Smooth muscle cell (in vitro differentiated cells): ENCODE measurements around the gene FZD1. TPM values are rescaled to one million over a fixed set of nuclear protein-coding genes. Genes with fewer than 3 reads are reported as not detected.

Source experiments
- DNase-seq: peaks from one replicate; lab custom pipeline; 2025; ENCODE audit not compliant: unreplicated experiment; lab: John Stamatoyannopoulos, UW
- H2AFZ ChIP-seq: fragments of 200-600 bp; sonication (generic); 2 replicates; pipeline ENCODE4 v1.6.0; 2016; ENCODE audit warnings: antibody characterized with exemption, low read depth, mild to moderate bottlenecking
- H3F3A ChIP-seq: fragments of 200-600 bp; sonication (generic); 2 replicates; pipeline ENCODE4 v1.6.0; 2017; ENCODE audit warnings: antibody characterized with exemption, low read depth
- H3K27ac ChIP-seq: fragments of 200-600 bp; sonication (generic); 2 replicates; pipeline ENCODE4 v1.5.1; 2016; ENCODE audit warnings: low read depth, mild to moderate bottlenecking
- H3K27me3 ChIP-seq: fragments of 200-600 bp; sonication (generic); 2 replicates; pipeline ENCODE4 v1.6.1; 2016; ENCODE audit warnings: low read depth, mild to moderate bottlenecking
- H3K36me3 ChIP-seq: fragments of 200-600 bp; sonication (generic); 2 replicates; pipeline ENCODE4 v1.5.1; 2016; ENCODE audit warnings: low read depth
- H3K4me1 ChIP-seq: fragments of 200-600 bp; sonication (generic); 2 replicates; pipeline ENCODE4 v1.5.1; 2016; ENCODE audit warnings: low read depth
- H3K4me2 ChIP-seq: fragments of 200-600 bp; sonication (generic); 2 replicates; pipeline ENCODE4 v1.6.0; 2016; ENCODE audit warnings: mild to moderate bottlenecking
- H3K4me3 ChIP-seq: fragments of 200-600 bp; sonication (generic); 2 replicates; pipeline ENCODE4 v1.5.1; 2016; ENCODE audit warnings: mild to moderate bottlenecking
- H3K79me2 ChIP-seq: fragments of 200-600 bp; sonication (generic); 2 replicates; pipeline ENCODE4 v1.6.0; 2016; ENCODE audit warnings: low read depth, mild to moderate bottlenecking
- H3K9ac ChIP-seq: fragments of 200-600 bp; sonication (generic); 2 replicates; pipeline ENCODE4 v1.6.0; 2016; ENCODE audit warnings: low read depth
- H3K9me3 ChIP-seq: fragments of 200-600 bp; sonication (generic); replicated peaks from 2 replicates; pipeline ENCODE4 v1.5.1; 2016; ENCODE audit warnings: low read depth
- H4K20me1 ChIP-seq: fragments of 200-600 bp; sonication (generic); 2 replicates; pipeline ENCODE4 v1.6.0; 2016; ENCODE audit warnings: low read depth
- WGBS: methylation state at CpG from one replicate; pipeline ENCODE4 v1.1.7; 2016; ENCODE audit warnings: low lambda C conversion rate; 5-methylcytosine and 5-hydroxymethylcytosine counted together
- polyA plus RNA-seq: library from polyadenylated mRNA; unstranded; fragments of >200 nt; fragmentation: Nextera tagmentation; extraction: Ambion mirVana; gene quantifications from 2 replicates; pipeline ENCODE4 v1.2.1, GENCODE V29; 2016
- total RNA-seq: library from RNA; depleted of rRNA; stranded (reverse); fragments of >200 nt; gene quantifications from 2 replicates; pipeline ENCODE4 v1.2.3, GENCODE V29; 2014
- TF ChIP-seq, protein P1 (sequence below): fragments of 200-600 bp; sonication (generic); IDR thresholded peaks from 2 replicates; pipeline ENCODE4 v1.5.1; 2017; ENCODE audit warnings: borderline replicate concordance, mild to moderate bottlenecking, antibody characterized with exemption; ENCODE audit not compliant: insufficient read depth, poor library complexity, severe bottlenecking

FZD1 gene
- total and polyA plus RNA-seq, 2 experiments from 2014 or later = 32.4 to 36.2 TPM

- no peaks in the 10 kb centered on the region for H3K9me3 ChIP-seq
- peak overlapping the region; percentile 95 for H3K4me3 ChIP-seq
- H3K4me1 ChIP-seq = peaks cover 14% of the 10 kb centered on the region
- H3K27me3 ChIP-seq = peaks cover 15% of the 10 kb centered on the region
- TF ChIP-seq, protein P1, sequence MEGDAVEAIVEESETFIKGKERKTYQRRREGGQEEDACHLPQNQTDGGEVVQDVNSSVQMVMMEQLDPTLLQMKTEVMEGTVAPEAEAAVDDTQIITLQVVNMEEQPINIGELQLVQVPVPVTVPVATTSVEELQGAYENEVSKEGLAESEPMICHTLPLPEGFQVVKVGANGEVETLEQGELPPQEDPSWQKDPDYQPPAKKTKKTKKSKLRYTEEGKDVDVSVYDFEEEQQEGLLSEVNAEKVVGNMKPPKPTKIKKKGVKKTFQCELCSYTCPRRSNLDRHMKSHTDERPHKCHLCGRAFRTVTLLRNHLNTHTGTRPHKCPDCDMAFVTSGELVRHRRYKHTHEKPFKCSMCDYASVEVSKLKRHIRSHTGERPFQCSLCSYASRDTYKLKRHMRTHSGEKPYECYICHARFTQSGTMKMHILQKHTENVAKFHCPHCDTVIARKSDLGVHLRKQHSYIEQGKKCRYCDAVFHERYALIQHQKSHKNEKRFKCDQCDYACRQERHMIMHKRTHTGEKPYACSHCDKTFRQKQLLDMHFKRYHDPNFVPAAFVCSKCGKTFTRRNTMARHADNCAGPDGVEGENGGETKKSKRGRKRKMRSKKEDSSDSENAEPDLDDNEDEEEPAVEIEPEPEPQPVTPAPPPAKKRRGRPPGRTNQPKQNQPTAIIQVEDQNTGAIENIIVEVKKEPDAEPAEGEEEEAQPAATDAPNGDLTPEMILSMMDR = no peak
- 1% methylated on average over 32 of the region's 32 CpGs for WGBS
- H3K36me3 ChIP-seq = no peaks in the 10 kb centered on the region
- peak overlapping the region; percentile 49 for H2AFZ ChIP-seq
- H3K9ac ChIP-seq = peak overlapping the region; percentile 62
- peaks cover 25% of the 10 kb centered on the region for H4K20me1 ChIP-seq
- DNase-seq = no peak
- no peaks in the 10 kb centered on the region for H3F3A ChIP-seq
- peak overlapping the region; percentile 84 for H3K4me2 ChIP-seq
- peak overlapping the region; percentile 89 for H3K27ac ChIP-seq
- H3K79me2 ChIP-seq = peaks cover 35% of the 10 kb centered on the region
These were observed 718 bp upstream of the FZD1 start for GRCh38 chr7:91263384-91264045.

DNA sequence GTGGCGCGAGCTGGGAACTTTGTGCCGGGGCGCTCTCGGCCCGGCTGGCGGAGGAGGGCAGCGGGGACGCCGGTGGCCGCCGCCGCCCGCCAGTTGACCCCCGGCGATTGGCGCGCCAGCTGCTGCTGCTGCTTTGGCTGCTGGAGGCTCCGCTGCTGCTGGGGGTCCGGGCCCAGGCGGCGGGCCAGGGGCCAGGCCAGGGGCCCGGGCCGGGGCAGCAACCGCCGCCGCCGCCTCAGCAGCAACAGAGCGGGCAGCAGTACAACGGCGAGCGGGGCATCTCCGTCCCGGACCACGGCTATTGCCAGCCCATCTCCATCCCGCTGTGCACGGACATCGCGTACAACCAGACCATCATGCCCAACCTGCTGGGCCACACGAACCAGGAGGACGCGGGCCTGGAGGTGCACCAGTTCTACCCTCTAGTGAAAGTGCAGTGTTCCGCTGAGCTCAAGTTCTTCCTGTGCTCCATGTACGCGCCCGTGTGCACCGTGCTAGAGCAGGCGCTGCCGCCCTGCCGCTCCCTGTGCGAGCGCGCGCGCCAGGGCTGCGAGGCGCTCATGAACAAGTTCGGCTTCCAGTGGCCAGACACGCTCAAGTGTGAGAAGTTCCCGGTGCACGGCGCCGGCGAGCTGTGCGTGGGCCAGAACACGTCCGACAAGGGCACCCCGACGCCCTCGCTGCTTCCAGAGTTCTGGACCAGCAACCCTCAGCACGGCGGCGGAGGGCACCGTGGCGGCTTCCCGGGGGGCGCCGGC lies 870 bp downstream of the FZD1 start:
- Histone ChIP-seq H3K9me3 (no peaks in the 10 kb centered on the region), H3K4me2 (peak overlapping the region; percentile 92), H3F3A (no peaks in the 10 kb centered on the region), H3K27ac (peak overlapping the region; percentile 89), H2AFZ (no peak overlapping the region), H4K20me1 (peaks cover 31% of the 10 kb centered on the region), H3K9ac (peak overlapping the region; percentile 95), H3K4me3 (peak overlapping the region; percentile 95), H3K79me2 (peaks cover 49% of the 10 kb centered on the region), H3K27me3 (peaks cover 14% of the 10 kb centered on the region), H3K4me1 (peaks cover 19% of the 10 kb centered on the region), H3K36me3 (no peaks in the 10 kb centered on the region)
- under 1% methylated on average over 61 of the region's 78 CpGs for WGBS
- DNase-seq = no peak
- TF ChIP-seq, protein P1 = no peak

DNA sequence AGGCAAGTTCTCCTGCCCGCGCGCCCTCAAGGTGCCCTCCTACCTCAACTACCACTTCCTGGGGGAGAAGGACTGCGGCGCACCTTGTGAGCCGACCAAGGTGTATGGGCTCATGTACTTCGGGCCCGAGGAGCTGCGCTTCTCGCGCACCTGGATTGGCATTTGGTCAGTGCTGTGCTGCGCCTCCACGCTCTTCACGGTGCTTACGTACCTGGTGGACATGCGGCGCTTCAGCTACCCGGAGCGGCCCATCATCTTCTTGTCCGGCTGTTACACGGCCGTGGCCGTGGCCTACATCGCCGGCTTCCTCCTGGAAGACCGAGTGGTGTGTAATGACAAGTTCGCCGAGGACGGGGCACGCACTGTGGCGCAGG lies 1.4 kb downstream of the FZD1 start:
- Histone ChIP-seq H3K9ac (peak overlapping the region; percentile 95), H3K4me2 (peak overlapping the region; percentile 92), H3K36me3 (no peaks in the 10 kb centered on the region), H3F3A (no peaks in the 10 kb centered on the region), H3K27ac (peak overlapping the region; percentile 89), H3K4me1 (peaks cover 19% of the 10 kb centered on the region), H3K79me2 (peaks cover 49% of the 10 kb centered on the region), H3K4me3 (peak overlapping the region; percentile 95), H4K20me1 (peaks cover 31% of the 10 kb centered on the region), H3K27me3 (peaks cover 8% of the 10 kb centered on the region), H2AFZ (no peak overlapping the region), H3K9me3 (no peaks in the 10 kb centered on the region)
- TF ChIP-seq, protein P1 = no peak
- WGBS = 13% methylated on average over 31 of the region's 31 CpGs
- DNase-seq = no peak
